SK-N-SH treated with all-trans-retinoic acid at 6 μM for 48 hours (cell line): ENCODE results near the gene PDZD2.

Source experiments
- ATAC-seq: fragments of 200-7000 bp; cut with Tn5 transposase; 3 replicates; pipeline ENCODE4 v1.9.1; 2020; ENCODE audit warnings: mild to moderate bottlenecking, moderate library complexity
- ARNTL ChIP-seq: fragments of 450-650 bp; formaldehyde crosslinking; IDR thresholded peaks from 2 replicates; pipeline ENCODE4 v1.5.0; 2020; ENCODE audit warnings: low read depth, mild to moderate bottlenecking, moderate library complexity, borderline replicate concordance
- CSDC2 ChIP-seq: fragments of 250-450 bp; sonication (Bioruptor Pico); IDR thresholded peaks from 2 replicates; pipeline ENCODE4 v1.5.0; 2020; ENCODE audit warnings: mild to moderate bottlenecking, moderate library complexity
- CSRNP3 ChIP-seq: fragments of 250-450 bp; sonication (Bioruptor Pico); IDR thresholded peaks from 2 replicates; pipeline ENCODE4 v1.5.1; 2021; ENCODE audit warnings: mild to moderate bottlenecking, moderate library complexity
- ESRRG ChIP-seq: fragments of 250-450 bp; sonication (Bioruptor Pico); IDR thresholded peaks from 2 replicates; pipeline ENCODE4 v1.6.1; 2021; ENCODE audit warnings: mild to moderate bottlenecking
- ISL1 ChIP-seq: fragments of 250-450 bp; sonication (Bioruptor Pico); IDR thresholded peaks from 2 replicates; pipeline ENCODE4 v2.1.2; 2022; ENCODE audit warnings: mild to moderate bottlenecking, moderate library complexity
- OSR1 ChIP-seq: fragments of 250-450 bp; sonication (Bioruptor Pico); IDR thresholded peaks from 2 replicates; pipeline ENCODE4 v1.8.0; 2022; ENCODE audit warnings: moderate library complexity, mild to moderate bottlenecking, inconsistent platforms
- PATZ1 ChIP-seq: fragments of 250-450 bp; sonication (Bioruptor Pico); IDR thresholded peaks from 2 replicates; pipeline ENCODE4 v1.8.0; 2020; ENCODE audit warnings: mild to moderate bottlenecking, moderate library complexity, borderline replicate concordance
- POU6F1 ChIP-seq: fragments of 250-450 bp; sonication (Bioruptor Pico); IDR thresholded peaks from 2 replicates; pipeline ENCODE4 v1.8.0; 2021; ENCODE audit warnings: low read depth, mild to moderate bottlenecking, moderate library complexity, borderline replicate concordance
- PPARA ChIP-seq: fragments of 250-450 bp; sonication (Bioruptor Pico); IDR thresholded peaks from 2 replicates; pipeline ENCODE4 v1.5.0; 2020; ENCODE audit warnings: mild to moderate bottlenecking, borderline replicate concordance
- SNAI2 ChIP-seq: fragments of 250-450 bp; sonication (Bioruptor Pico); IDR thresholded peaks from 2 replicates; pipeline ENCODE4 v1.5.0; 2020; ENCODE audit warnings: mild to moderate bottlenecking, moderate library complexity
- TCF4 ChIP-seq: fragments of 250-450 bp; sonication (Bioruptor Pico); IDR thresholded peaks from 2 replicates; pipeline ENCODE4 v1.8.0; 2021; ENCODE audit warnings: mild to moderate bottlenecking, moderate library complexity, borderline replicate concordance
- TOX ChIP-seq: fragments of 250-450 bp; sonication (Bioruptor Pico); IDR thresholded peaks from 2 replicates; pipeline ENCODE4 v1.8.0; 2021; ENCODE audit warnings: mild to moderate bottlenecking, moderate library complexity, borderline replicate concordance
- TSHZ2 ChIP-seq: fragments of 250-450 bp; sonication (Bioruptor Pico); IDR thresholded peaks from 2 replicates; pipeline ENCODE4 v1.5.0; 2020; ENCODE audit warnings: mild to moderate bottlenecking, moderate library complexity
- ZC3H10 ChIP-seq: fragments of 250-450 bp; sonication (Bioruptor Pico); IDR thresholded peaks from 2 replicates; pipeline ENCODE4 v1.5.1; 2021; ENCODE audit warnings: mild to moderate bottlenecking, moderate library complexity
- ZFP3 ChIP-seq: fragments of 250-450 bp; sonication (Bioruptor Pico); IDR thresholded peaks from 2 replicates; pipeline ENCODE4 v1.5.0; 2020; ENCODE audit warnings: mild to moderate bottlenecking, moderate library complexity
- ZFP30 ChIP-seq: fragments of 450-650 bp; formaldehyde crosslinking; IDR thresholded peaks from 2 replicates; pipeline ENCODE4 v1.5.0; 2022; ENCODE audit warnings: mild to moderate bottlenecking, moderate library complexity
- ZNF565 ChIP-seq: fragments of 450-650 bp; formaldehyde crosslinking; conservative IDR thresholded peaks from 2 replicates; pipeline ENCODE4 v1.5.0; 2020; ENCODE audit warnings: low read depth, mild to moderate bottlenecking, moderate library complexity
- ZNF70 ChIP-seq: fragments of 450-650 bp; formaldehyde crosslinking; IDR thresholded peaks from 2 replicates; pipeline ENCODE4 v1.5.0; 2020; ENCODE audit warnings: mild to moderate bottlenecking, moderate library complexity
- TF ChIP-seq, protein P1 (sequence below): fragments of 250-450 bp; sonication (Bioruptor Pico); IDR thresholded peaks from 2 replicates; pipeline ENCODE4 v1.5.1; 2020; ENCODE audit warnings: low read depth, mild to moderate bottlenecking, moderate library complexity

Gene PDZD2

DNA sequence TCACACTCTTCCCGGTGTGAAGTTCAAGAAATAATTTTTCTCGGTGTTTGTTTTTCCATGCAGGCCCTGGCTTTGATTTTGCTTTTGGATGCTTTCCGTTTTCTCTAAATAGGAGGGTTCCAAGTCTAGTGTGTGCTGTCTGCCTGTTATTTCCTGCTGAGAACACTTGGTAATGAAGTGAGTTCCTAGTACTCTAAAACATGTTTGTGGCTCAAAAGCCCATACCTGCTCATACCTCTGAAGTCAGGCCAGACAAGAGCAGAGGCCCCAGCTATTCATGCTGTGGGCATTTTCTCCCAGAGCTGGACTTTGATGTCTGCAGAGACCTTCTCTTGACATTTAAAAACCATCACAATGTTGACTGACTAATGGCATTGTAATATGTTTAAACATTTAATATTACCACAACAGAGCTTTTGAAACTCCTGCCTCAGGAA lies 324.0 kb downstream of the PDZD2 start (continued):
- no peak for TF ChIP-seq TSHZ2

DNA sequence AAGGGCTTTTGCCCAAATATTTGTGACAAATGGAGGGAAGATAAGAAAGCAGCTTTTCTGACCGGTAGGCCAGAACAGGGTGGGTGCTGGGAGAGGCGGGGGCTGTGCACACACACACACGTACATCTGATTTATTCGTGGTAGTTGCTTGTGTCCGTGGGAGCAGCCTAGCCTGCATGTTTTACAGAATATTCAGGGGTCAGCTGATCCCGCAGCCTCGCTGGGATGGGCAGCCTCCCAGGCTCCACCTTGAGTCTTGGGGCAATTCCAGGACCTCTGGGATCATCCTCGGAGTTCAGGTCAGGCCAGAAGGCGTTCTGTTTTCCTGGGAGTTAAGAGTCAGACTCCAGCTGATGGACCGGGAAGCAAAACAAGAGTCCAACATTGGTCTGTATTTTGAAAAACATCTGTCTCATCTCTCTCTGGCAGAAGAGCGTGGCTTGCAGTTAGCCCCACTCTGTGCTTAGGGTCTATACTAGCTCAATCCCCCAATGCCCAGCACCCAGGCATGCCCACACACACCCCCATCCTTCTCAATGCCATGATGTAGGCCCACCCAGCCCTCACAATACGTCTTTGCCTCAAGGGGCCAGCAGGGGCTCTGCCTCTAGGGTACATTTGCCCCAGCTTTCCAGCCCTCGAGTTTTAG lies 324.6 kb downstream of the PDZD2 start:
- ATAC-seq: no peak
- TF ChIP-seq CSRNP3 (CRISPR knock-in tag) (no peak), ZFP30 (CRISPR knock-in tag) (no peak), ZNF565 (no peak), TSHZ2 (no peak), ARNTL (CRISPR knock-in tag) (no peak)
- TF ChIP-seq, all 23 proteins: peak for 0

DNA sequence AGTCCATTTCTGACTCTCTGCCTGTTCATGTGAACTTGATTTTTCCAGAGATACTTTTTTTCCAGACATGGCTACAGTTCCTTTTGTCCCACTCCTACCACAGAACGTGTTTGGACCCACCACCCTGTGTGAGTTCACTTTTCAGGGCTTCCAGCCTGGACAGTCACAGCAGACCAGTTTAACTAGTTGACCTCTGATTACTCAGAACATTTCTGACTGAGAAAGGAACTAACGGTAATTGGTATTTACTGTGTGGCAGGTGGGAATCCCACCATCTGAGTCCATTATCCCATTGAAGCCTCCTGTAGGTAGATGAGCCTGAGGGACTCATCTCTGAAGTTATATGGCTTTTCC lies 325.1 kb downstream of the PDZD2 start:
- no peak for TF ChIP-seq ARNTL (CRISPR knock-in tag)
- TF ChIP-seq ESRRG (CRISPR knock-in tag): no peak
- no peak for TF ChIP-seq TSHZ2
- no peak for TF ChIP-seq ZFP3 (CRISPR knock-in tag)
- TF ChIP-seq OSR1 (CRISPR knock-in tag): no peak
- TF ChIP-seq CSRNP3 (CRISPR knock-in tag): no peak
- TF ChIP-seq POU6F1 (CRISPR knock-in tag): no peak
- no peak for TF ChIP-seq CSDC2
- no peak for TF ChIP-seq ISL1
- no peak for TF ChIP-seq ZC3H10 (CRISPR knock-in tag)
- TF ChIP-seq SNAI2 (CRISPR knock-in tag): no peak
- no peak for TF ChIP-seq PPARA (CRISPR knock-in tag)
- no peak for TF ChIP-seq TCF4
- TF ChIP-seq, protein P1, sequence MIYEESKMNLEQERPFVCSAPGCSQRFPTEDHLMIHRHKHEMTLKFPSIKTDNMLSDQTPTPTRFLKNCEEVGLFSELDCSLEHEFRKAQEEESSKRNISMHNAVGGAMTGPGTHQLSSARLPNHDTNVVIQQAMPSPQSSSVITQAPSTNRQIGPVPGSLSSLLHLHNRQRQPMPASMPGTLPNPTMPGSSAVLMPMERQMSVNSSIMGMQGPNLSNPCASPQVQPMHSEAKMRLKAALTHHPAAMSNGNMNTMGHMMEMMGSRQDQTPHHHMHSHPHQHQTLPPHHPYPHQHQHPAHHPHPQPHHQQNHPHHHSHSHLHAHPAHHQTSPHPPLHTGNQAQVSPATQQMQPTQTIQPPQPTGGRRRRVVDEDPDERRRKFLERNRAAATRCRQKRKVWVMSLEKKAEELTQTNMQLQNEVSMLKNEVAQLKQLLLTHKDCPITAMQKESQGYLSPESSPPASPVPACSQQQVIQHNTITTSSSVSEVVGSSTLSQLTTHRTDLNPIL (CRISPR knock-in tag): no peak
- no peak for TF ChIP-seq TOX
- no peak for TF ChIP-seq PATZ1 (CRISPR knock-in tag)
- TF ChIP-seq ZNF70 (CRISPR knock-in tag): no peak
- ATAC-seq: no peak
